SU-DHL-6 (cell line): ENCODE data around the gene RTF2.

Source experiments
- CTCF ChIP-seq: fragments of 200-600 bp; sonication (generic); IDR thresholded peaks from one replicate; pipeline ENCODE4 v1.5.1; 2017; ENCODE audit warnings: antibody characterized with exemption, mild to moderate bottlenecking, low read length, moderate library complexity; ENCODE audit not compliant: insufficient read depth, poor library complexity, severe bottlenecking
- EZH2phosphoT487 ChIP-seq: fragments of 200-600 bp; sonication (generic), shearing (Covaris generic); conservative IDR thresholded peaks from 2 replicates; pipeline ENCODE4 v1.6.1; 2018; ENCODE audit warnings: mild to moderate bottlenecking, antibody characterized with exemption, low read length, moderate library complexity, mixed read lengths

GRCh38 chr20:56517211-56517610, 48.8 kb downstream of the RTF2 start:
- no peak for TF ChIP-seq CTCF
- TF ChIP-seq EZH2phosphoT487 = no peak
